Neural cell (in vitro differentiated cells): ENCODE data around the gene CNOT10. TPM values are rescaled to one million over a fixed set of nuclear protein-coding genes. Genes with fewer than 3 reads are reported as not detected.
"Not testable (repeated sequence)": the region's sequence is repeated elsewhere in the genome, so short reads cannot be mapped to it uniquely, and the experiment has no call there.

Experiments used
- H2AFZ ChIP-seq: fragments of 200-600, 300-800 bp; sonication (generic), shearing (Covaris generic); 2 replicates; pipeline ENCODE4 v1.6.0; 2014; ENCODE audit warnings: low read depth, mild to moderate bottlenecking, antibody characterized with exemption, low read length, moderate library complexity
- H3F3A ChIP-seq: fragments of 200-600 bp; shearing (Covaris generic); 2 replicates; pipeline ENCODE4 v1.6.1; 2016; ENCODE audit warnings: mild to moderate bottlenecking, moderate library complexity, mixed read lengths, antibody characterized with exemption, low read length; ENCODE audit not compliant: insufficient read depth, poor library complexity, severe bottlenecking
- H3K27ac ChIP-seq: fragments of 200-600, 300-800 bp; sonication (generic), shearing (Covaris generic); 2 replicates; pipeline ENCODE4 v1.5.1; 2014; ENCODE audit warnings: mild to moderate bottlenecking, low read length, moderate library complexity
- H3K27me3 ChIP-seq: fragments of 300-800, 200-600 bp; sonication (generic), shearing (Covaris generic); 2 replicates; pipeline ENCODE4 v1.6.0; 2014; ENCODE audit warnings: mild to moderate bottlenecking, low read depth, low read length, moderate library complexity; ENCODE audit not compliant: insufficient read depth
- H3K36me3 ChIP-seq: fragments of 300-800, 200-600 bp; sonication (generic), shearing (Covaris generic); 2 replicates; pipeline ENCODE4 v1.5.1; 2014; ENCODE audit warnings: mild to moderate bottlenecking, antibody characterized with exemption, low read length, moderate library complexity; ENCODE audit not compliant: insufficient read depth
- H3K4me2 ChIP-seq: fragments of 300-800, 200-600 bp; sonication (generic), shearing (Covaris generic); 2 replicates; pipeline ENCODE4 v1.6.0; 2014; ENCODE audit warnings: mild to moderate bottlenecking, low read length
- H3K4me3 ChIP-seq: fragments of 300-800, 200-600 bp; sonication (generic), shearing (Covaris generic); 2 replicates; pipeline ENCODE4 v1.5.1; 2014; ENCODE audit warnings: mild to moderate bottlenecking, low read length, moderate library complexity
- H3K79me2 ChIP-seq: fragments of 200-600 bp; shearing (Covaris generic); replicated peaks from 2 replicates; pipeline ENCODE4 v1.6.0; 2014; ENCODE audit warnings: mild to moderate bottlenecking, low read length, moderate library complexity; ENCODE audit not compliant: insufficient read depth
- H3K9ac ChIP-seq: fragments of 300-800, 200-600 bp; sonication (generic), shearing (Covaris generic); 2 replicates; pipeline ENCODE4 v1.6.1; 2016; ENCODE audit warnings: mild to moderate bottlenecking, low read length, mixed read lengths
- H3K9me2 ChIP-seq: fragments of 200-600 bp; shearing (Covaris generic); 2 replicates; pipeline ENCODE4 v1.6.1; 2016; ENCODE audit warnings: mild to moderate bottlenecking, low read length, mixed read lengths; ENCODE audit not compliant: insufficient read depth
- H3K9me3 ChIP-seq: fragments of 200-600, 300-800 bp; sonication (generic), shearing (Covaris generic); 2 replicates; pipeline ENCODE4 v1.6.1; 2016; ENCODE audit warnings: mild to moderate bottlenecking, mixed run types, low read length, moderate library complexity, mixed read lengths
- H4K20me1 ChIP-seq: fragments of 200-600 bp; shearing (Covaris generic); 2 replicates; pipeline ENCODE4 v1.6.1; 2016; ENCODE audit warnings: mild to moderate bottlenecking, mixed run types; ENCODE audit not compliant: insufficient read depth
- CTCF ChIP-seq: fragments of 450-650 bp; IDR thresholded peaks from 2 replicates; pipeline ENCODE4 v1.5.1; 2014; ENCODE audit warnings: antibody characterized with exemption, mild to moderate bottlenecking, moderate library complexity; ENCODE audit not compliant: poor library complexity, severe bottlenecking
- EP300 ChIP-seq: fragments of 450-650 bp; conservative IDR thresholded peaks from 2 replicates; pipeline ENCODE4 v1.6.1; 2014; ENCODE audit warnings: antibody characterized with exemption, mild to moderate bottlenecking, moderate library complexity; ENCODE audit not compliant: poor library complexity, severe bottlenecking
- EZH2 ChIP-seq: fragments of 200-600, 300-800 bp; shearing (Covaris generic), sonication (generic); IDR thresholded peaks from 2 replicates; pipeline ENCODE4 v1.6.1; 2014; ENCODE audit warnings: antibody characterized with exemption, low read length, borderline replicate concordance, mild to moderate bottlenecking; ENCODE audit not compliant: insufficient read depth, poor library complexity, severe bottlenecking
- MXI1 ChIP-seq: fragments of 450-650 bp; conservative IDR thresholded peaks from 2 replicates; pipeline ENCODE4 v1.6.1; 2014; ENCODE audit warnings: antibody characterized with exemption, mild to moderate bottlenecking; ENCODE audit not compliant: poor library complexity, severe bottlenecking
- POLR2AphosphoS5 ChIP-seq: IDR thresholded peaks from 2 replicates; pipeline ENCODE4 v1.6.1; 2012
- RAD21 ChIP-seq: fragments of 450-650 bp; conservative IDR thresholded peaks from 2 replicates; pipeline ENCODE4 v1.6.1; 2014; ENCODE audit warnings: antibody characterized with exemption, mild to moderate bottlenecking, moderate library complexity
- REST ChIP-seq: IDR thresholded peaks from 2 replicates; pipeline ENCODE4 v1.6.1; 2012; ENCODE audit warnings: borderline replicate concordance
- SMC3 ChIP-seq: fragments of 450-650 bp; conservative IDR thresholded peaks from 2 replicates; pipeline ENCODE4 v1.6.1; 2014; ENCODE audit warnings: antibody characterized with exemption, mild to moderate bottlenecking, moderate library complexity; ENCODE audit not compliant: poor library complexity
- TAF1 ChIP-seq: IDR thresholded peaks from 2 replicates; pipeline ENCODE4 v1.6.1; 2012; ENCODE audit warnings: low read depth
- polyA plus RNA-seq: library from polyadenylated mRNA; depleted of rRNA; stranded (reverse); fragments of >200 nt; gene quantifications from 2 replicates; pipeline ENCODE4 v1.2.3, GENCODE V29; 2014

CNOT10 gene
- polyA plus RNA-seq, 1 donor from 2014 or later, result 53.8 TPM

- not testable (repeated sequence) for H3K9ac ChIP-seq, H3K27me3 ChIP-seq, H3K79me2 ChIP-seq, H3K4me3 ChIP-seq, H2AFZ ChIP-seq, H3K9me3 ChIP-seq, H4K20me1 ChIP-seq, H3K4me2 ChIP-seq, H3K36me3 ChIP-seq, H3F3A ChIP-seq, H3K9me2 ChIP-seq, H3K27ac ChIP-seq
Measured at GRCh38 chr3:32652337-32653100, 32.5 kb upstream of the CNOT10 start.

DNA sequence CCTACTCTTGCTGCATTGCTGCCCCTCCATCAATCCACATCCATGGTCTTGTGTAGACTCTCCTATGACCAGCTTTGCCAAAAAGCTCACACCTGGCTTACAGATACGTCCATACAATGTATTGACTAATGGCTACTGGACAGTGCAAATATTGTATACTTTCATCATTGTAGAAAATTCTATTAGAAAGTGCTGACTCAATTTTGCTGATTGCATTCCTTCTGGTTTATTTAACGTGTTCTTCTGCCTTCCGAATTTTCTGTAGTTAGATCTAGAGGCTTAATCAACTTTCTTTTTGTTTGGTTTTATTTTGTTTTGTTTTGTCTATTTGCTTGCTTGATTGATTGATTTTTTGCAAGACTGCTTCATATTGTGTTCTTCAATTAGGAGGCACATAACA is 29.8 kb upstream of the CNOT10 start:
- Histone ChIP-seq H4K20me1 (no peaks in the 10 kb centered on the region), H3F3A (no peaks in the 10 kb centered on the region)
- TF ChIP-seq RAD21 (no peak), EP300 (no peak), REST (no peak), CTCF (no peak), POLR2AphosphoS5 (no peak), TAF1 (no peak), EZH2 (no peak), SMC3 (no peak), MXI1 (no peak)

More for the DNA sequence above, 29.8 kb upstream of the CNOT10 start:
- no peak overlapping the region for H3K27ac ChIP-seq
- no peak overlapping the region for H3K4me3 ChIP-seq
- H3K9me2 ChIP-seq, result no peaks in the 10 kb centered on the region
- no peaks in the 10 kb centered on the region for H3K36me3 ChIP-seq
- no peaks in the 10 kb centered on the region for H3K79me2 ChIP-seq
- no peaks in the 10 kb centered on the region for H3K9me3 ChIP-seq
- H3K27me3 ChIP-seq, result no peaks in the 10 kb centered on the region
- H3K9ac ChIP-seq, result no peak overlapping the region
- no peak overlapping the region for H2AFZ ChIP-seq
- H3K4me2 ChIP-seq, result no peak overlapping the region
